Suprapubic skin (tissue), 4 donors: ENCODE measurements around the gene IL9. TPM values are rescaled to one million over a fixed set of nuclear protein-coding genes. Genes with fewer than 3 reads are reported as not detected.

Experiments
- DNase-seq, 2 donors: peaks; one replicate each; pipeline ENCODE4 v3.0.0-alpha.2; 2019; ENCODE audit warnings: low spot score in 2 of 2
- H3K27ac ChIP-seq: fragments of 200-600 bp; sonication (generic); one replicate; pipeline ENCODE4 v1.5.1; 2019
- H3K27me3 ChIP-seq: fragments of 200-600 bp; sonication (generic); one replicate; pipeline ENCODE4 v1.5.1; 2019
- H3K36me3 ChIP-seq: fragments of 200-600 bp; sonication (generic); one replicate; pipeline ENCODE4 v1.5.1; 2019
- H3K4me1 ChIP-seq: fragments of 200-600 bp; sonication (generic); one replicate; pipeline ENCODE4 v1.5.1; 2019
- H3K4me3 ChIP-seq: fragments of 200-600 bp; sonication (generic); one replicate; pipeline ENCODE4 v1.5.1; 2019; ENCODE audit warnings: mild to moderate bottlenecking
- H3K9me3 ChIP-seq: fragments of 200-600 bp; sonication (generic); one replicate; pipeline ENCODE4 v1.5.1; 2019
- CTCF ChIP-seq, 2 donors: fragments of 200-600 bp in 1 of 2; fragments of 450-650 bp in 1 of 2; sonication (generic) in 1 of 2; IDR thresholded peaks; one replicate each; pipeline ENCODE4 v1.5.1; 2016 to 2019; ENCODE audit warnings: antibody characterized with exemption in 2 of 2, mild to moderate bottlenecking in 1 of 2, moderate library complexity in 1 of 2
- EP300 ChIP-seq: sonication (generic); formaldehyde crosslinking; IDR thresholded peaks from one replicate; pipeline ENCODE4 v1.6.1; 2017; ENCODE audit warnings: antibody characterized with exemption
- POLR2A ChIP-seq, 2 donors: fragments of 450-650 bp; IDR thresholded peaks; one replicate each; pipeline ENCODE4 v1.6.1; 2017; ENCODE audit warnings: antibody characterized with exemption in 2 of 2, mild to moderate bottlenecking in 2 of 2, moderate library complexity in 2 of 2
- POLR2AphosphoS5 ChIP-seq, 3 donors: sonication (generic); formaldehyde crosslinking; IDR thresholded peaks; one replicate each; pipeline ENCODE4 v1.6.1; 2017; ENCODE audit warnings: antibody characterized with exemption in 3 of 3
- WGBS: methylation state at CpG from one replicate; pipeline ENCODE4 v1.1.5; 2018; 5-methylcytosine and 5-hydroxymethylcytosine counted together
- total RNA-seq, 4 donors: library from RNA; depleted of rRNA; stranded (reverse); fragments of >200 nt; gene quantifications; one replicate each; pipeline ENCODE4 v1.1.0, GENCODE V29; 2016

Gene IL9
- total RNA-seq, 4 donors from 2014 or later, result not detected

- Histone ChIP-seq H3K36me3 (no peaks in the 10 kb centered on the region), H3K27ac (no peak overlapping the region), H3K4me3 (no peak overlapping the region), H3K4me1 (no peaks in the 10 kb centered on the region), H3K9me3 (no peaks in the 10 kb centered on the region), H3K27me3 (peaks cover 32% of the 10 kb centered on the region)
- DNase-seq, result no peak
- TF ChIP-seq POLR2A (IDR thresholded peaks at IDR 0.05), result no peak
- no peak for TF ChIP-seq EP300
- no peak for TF ChIP-seq POLR2AphosphoS5 (IDR thresholded peaks at IDR 0.05)
- no peak for TF ChIP-seq CTCF (IDR thresholded peaks at IDR 0.05)
- WGBS, result 50% methylated on average over 1 of the region's 1 CpG
Measured at GRCh38 chr5:135905144-135905543, 9.5 kb upstream of the IL9 start.

- H3K27me3 ChIP-seq, result peaks cover 19% of the 10 kb centered on the region
- H3K4me3 ChIP-seq, result no peak overlapping the region
- WGBS, result 54% methylated on average over 3 of the region's 3 CpGs
- no peaks in the 10 kb centered on the region for H3K36me3 ChIP-seq
- DNase-seq, result no peak
- TF ChIP-seq POLR2AphosphoS5 (IDR thresholded peaks at IDR 0.05) (no peak), EP300 (no peak), CTCF (IDR thresholded peaks at IDR 0.05) (no peak), POLR2A (IDR thresholded peaks at IDR 0.05) (no peak)
- H3K4me1 ChIP-seq, result no peaks in the 10 kb centered on the region
- H3K9me3 ChIP-seq, result no peaks in the 10 kb centered on the region
- H3K27ac ChIP-seq, result no peak overlapping the region
Measured at GRCh38 chr5:135901633-135902032, 6.0 kb upstream of the IL9 start.

- TF ChIP-seq POLR2A (IDR thresholded peaks at IDR 0.05) (no peak), EP300 (no peak), POLR2AphosphoS5 (IDR thresholded peaks at IDR 0.05) (no peak), CTCF (IDR thresholded peaks at IDR 0.05) (no peak)
- Histone ChIP-seq H3K4me3 (no peak overlapping the region), H3K36me3 (no peaks in the 10 kb centered on the region), H3K27me3 (peaks cover 22% of the 10 kb centered on the region), H3K9me3 (no peaks in the 10 kb centered on the region), H3K27ac (no peak overlapping the region), H3K4me1 (no peaks in the 10 kb centered on the region)
- WGBS, result 60% methylated on average over 3 of the region's 3 CpGs
- DNase-seq, result no peak
Measured at GRCh38 chr5:135900276-135900675, 4.6 kb upstream of the IL9 start.

- Histone ChIP-seq H3K27me3 (peaks cover 22% of the 10 kb centered on the region), H3K4me1 (no peaks in the 10 kb centered on the region), H3K4me3 (no peak overlapping the region), H3K9me3 (no peaks in the 10 kb centered on the region), H3K36me3 (no peaks in the 10 kb centered on the region), H3K27ac (no peak overlapping the region)
- TF ChIP-seq POLR2A (IDR thresholded peaks at IDR 0.05) (no peak), EP300 (no peak), CTCF (IDR thresholded peaks at IDR 0.05) (no peak), POLR2AphosphoS5 (IDR thresholded peaks at IDR 0.05) (no peak)
- no peak for DNase-seq
- WGBS, result 85% methylated on average over 6 of the region's 6 CpGs
Measured at GRCh38 chr5:135898651-135899050, 3.0 kb upstream of the IL9 start.

GRCh38 chr5:135894789-135895188, 852 bp downstream of the IL9 start:
- peak in 1 of 2 donors; percentile 29 for DNase-seq
- Histone ChIP-seq H3K4me3 (no peak overlapping the region), H3K9me3 (no peaks in the 10 kb centered on the region), H3K36me3 (no peaks in the 10 kb centered on the region), H3K27ac (no peak overlapping the region), H3K4me1 (peaks cover 5% of the 10 kb centered on the region), H3K27me3 (peaks cover 22% of the 10 kb centered on the region)
- WGBS, result 54% methylated on average over 2 of the region's 2 CpGs
- TF ChIP-seq POLR2AphosphoS5 (IDR thresholded peaks at IDR 0.05), result no peak
- TF ChIP-seq CTCF (IDR thresholded peaks at IDR 0.05), result no peak
- no peak for TF ChIP-seq POLR2A (IDR thresholded peaks at IDR 0.05)
- TF ChIP-seq EP300, result no peak
